Fibroblast of lung (primary cell): ENCODE data around the gene DGKG. TPM values are rescaled to one million over a fixed set of nuclear protein-coding genes. Genes with fewer than 3 reads are reported as not detected.

Experiments used
- DNase-seq, 2 donors: peaks; one replicate each; pipeline versions ENCODE4 v3.0.0 to v3.0.0-alpha.2; 2010; ENCODE audit warnings: low read depth in 2 of 2
- H2AFZ ChIP-seq: 2 replicates; pipeline ENCODE4 v1.5.1; 2012; ENCODE audit warnings: low read length, control low read depth, inconsistent platforms
- H3K27ac ChIP-seq: 2 replicates; pipeline ENCODE4 v1.5.1; 2011; ENCODE audit warnings: low read length, control low read depth; ENCODE audit not compliant: insufficient read depth
- H3K27me3 ChIP-seq: 2 replicates; pipeline ENCODE4 v1.5.1; 2011; ENCODE audit warnings: mild to moderate bottlenecking, low read length; ENCODE audit not compliant: control insufficient read depth, insufficient read depth
- H3K36me3 ChIP-seq: 2 replicates; pipeline ENCODE4 v1.5.1; 2011; ENCODE audit warnings: low read length; ENCODE audit not compliant: control insufficient read depth, insufficient read depth
- H3K4me1 ChIP-seq: 2 replicates; pipeline ENCODE4 v1.5.1; 2011; ENCODE audit warnings: low read length; ENCODE audit not compliant: control insufficient read depth, insufficient read depth; ENCODE audit errors: extremely low read depth
- H3K4me2 ChIP-seq: 2 replicates; pipeline ENCODE4 v1.5.1; 2011; ENCODE audit warnings: low read length, control low read depth; ENCODE audit not compliant: insufficient read depth; ENCODE audit errors: extremely low read depth
- H3K4me3 ChIP-seq, 4 experiments: fragments of 200-600 bp in 1 of 4; sonication (generic) in 1 of 4; replicated peaks in 1 of 4; 2 replicates each; pipeline ENCODE4 v1.5.1; 2011 to 2016; ENCODE audit warnings: low read length in 4 of 4, low read depth in 3 of 4, mild to moderate bottlenecking in 3 of 4, control low read depth in 2 of 4, inconsistent platforms in 1 of 4, mixed read lengths in 1 of 4; ENCODE audit not compliant: insufficient read depth in 1 of 4; ENCODE audit errors: control extremely low read depth in 1 of 4
- H3K79me2 ChIP-seq: 2 replicates; pipeline ENCODE4 v1.5.1; 2012; ENCODE audit warnings: mild to moderate bottlenecking, low read length, inconsistent platforms; ENCODE audit not compliant: control insufficient read depth, insufficient read depth
- H3K9ac ChIP-seq: 2 replicates; pipeline ENCODE4 v1.5.1; 2011; ENCODE audit warnings: mild to moderate bottlenecking, low read length, control low read depth; ENCODE audit not compliant: insufficient read depth
- H3K9me3 ChIP-seq: 2 replicates; pipeline ENCODE4 v1.5.1; 2012; ENCODE audit warnings: low read depth, low read length; ENCODE audit not compliant: control insufficient read depth, insufficient read depth
- H4K20me1 ChIP-seq: 2 replicates; pipeline ENCODE4 v1.5.1; 2011; ENCODE audit warnings: low read length; ENCODE audit not compliant: control insufficient read depth, insufficient read depth; ENCODE audit errors: extremely low read depth
- CTCF ChIP-seq, 2 donors: IDR thresholded peaks in 1 of 2; conservative IDR thresholded peaks in 1 of 2; 1 replicate in 1 of 2; 2 replicates in 1 of 2; pipeline ENCODE4 v1.5.1; 2011 to 2012; ENCODE audit warnings: low read length in 2 of 2, control low read depth in 1 of 2, inconsistent platforms in 1 of 2, low read depth in 1 of 2, mild to moderate bottlenecking in 1 of 2
- EZH2 ChIP-seq: IDR thresholded peaks from 2 replicates; pipeline ENCODE4 v1.5.1; 2012; ENCODE audit warnings: low read length, control low read depth, mild to moderate bottlenecking; ENCODE audit errors: missing control alignments
- polyA plus RNA-seq, 2 donors: library from polyadenylated mRNA; depleted of rRNA in 1 of 2; stranded (reverse) in 1 of 2; unstranded in 1 of 2; fragments of >200 nt; gene quantifications; 2 replicates each; pipeline ENCODE4 v1.2.1, GENCODE V29; 2011 to 2012; ENCODE audit warnings: missing spikeins in 1 of 2
- total RNA-seq: library from RNA; depleted of rRNA; stranded (reverse); fragments of >200 nt; gene quantifications from 2 replicates; pipeline ENCODE4 v1.2.1, GENCODE V29; 2014

The DGKG gene
- total and polyA plus RNA-seq, 2 donors (not counting 1 experiment from before 2014, with no cell fraction given), result 3.7 to 4.8 TPM

GRCh38 chr3:186118692-186119091 is 243.3 kb downstream of the DGKG start:
- TF ChIP-seq CTCF (conservative IDR thresholded peaks at IDR 0.05 in 1 of 2, IDR thresholded peaks at IDR 0.05 in 1 of 2; ENCODE audit: low read depth in 1 of 2, low read length in 2 of 2) (no peak), EZH2 (no peak)

GRCh38 chr3:186117521-186118134 is 244.4 kb downstream of the DGKG start:
- no peak overlapping the region for H3K4me3 ChIP-seq
- H3K4me1 ChIP-seq, result no peaks in the 10 kb centered on the region
- no peaks in the 10 kb centered on the region for H3K36me3 ChIP-seq
- no peak overlapping the region for H3K4me2 ChIP-seq
- TF ChIP-seq CTCF (conservative IDR thresholded peaks at IDR 0.05 in 1 of 2, IDR thresholded peaks at IDR 0.05 in 1 of 2; ENCODE audit: low read depth in 1 of 2, low read length in 2 of 2) (no peak), EZH2 (no peak)
- peaks cover 6% of the 10 kb centered on the region for H3K27me3 ChIP-seq
- H4K20me1 ChIP-seq, result no peaks in the 10 kb centered on the region
- no peak overlapping the region for H2AFZ ChIP-seq
- no peak overlapping the region for H3K27ac ChIP-seq
- H3K79me2 ChIP-seq, result no peaks in the 10 kb centered on the region
- DNase-seq, result no peak
- H3K9ac ChIP-seq, result no peak overlapping the region
- no peaks in the 10 kb centered on the region for H3K9me3 ChIP-seq

More at GRCh38 chr3:186118692-186119091, 243.3 kb downstream of the DGKG start:
- H4K20me1 ChIP-seq, result no peaks in the 10 kb centered on the region
- DNase-seq, result no peak
- H2AFZ ChIP-seq, result no peak overlapping the region
- no peak overlapping the region for H3K4me2 ChIP-seq
- no peaks in the 10 kb centered on the region for H3K4me1 ChIP-seq
- no peaks in the 10 kb centered on the region for H3K9me3 ChIP-seq
- no peaks in the 10 kb centered on the region for H3K36me3 ChIP-seq
- H3K27me3 ChIP-seq, result peaks cover 6% of the 10 kb centered on the region
- no peak overlapping the region for H3K4me3 ChIP-seq
- no peaks in the 10 kb centered on the region for H3K79me2 ChIP-seq
- H3K27ac ChIP-seq, result no peak overlapping the region
- no peak overlapping the region for H3K9ac ChIP-seq

- no peaks in the 10 kb centered on the region for H3K9me3 ChIP-seq
- no peak overlapping the region for H3K27ac ChIP-seq
- H3K36me3 ChIP-seq, result no peaks in the 10 kb centered on the region
- H3K4me2 ChIP-seq, result no peak overlapping the region
- TF ChIP-seq CTCF (conservative IDR thresholded peaks at IDR 0.05 in 1 of 2, IDR thresholded peaks at IDR 0.05 in 1 of 2; ENCODE audit: low read depth in 1 of 2, low read length in 2 of 2), result no peak
- TF ChIP-seq EZH2, result no peak
- H3K4me3 ChIP-seq, result no peak overlapping the region
- H3K4me1 ChIP-seq, result peaks cover 2% of the 10 kb centered on the region
- DNase-seq, result no peak
- H3K9ac ChIP-seq, result no peak overlapping the region
- H2AFZ ChIP-seq, result no peak overlapping the region
- peaks cover 6% of the 10 kb centered on the region for H3K27me3 ChIP-seq
- no peaks in the 10 kb centered on the region for H4K20me1 ChIP-seq
- no peaks in the 10 kb centered on the region for H3K79me2 ChIP-seq
Measured at GRCh38 chr3:186115239-186115996, 246.6 kb downstream of the DGKG start.
